ENCODE results near the gene RC3H1.

DNA sequence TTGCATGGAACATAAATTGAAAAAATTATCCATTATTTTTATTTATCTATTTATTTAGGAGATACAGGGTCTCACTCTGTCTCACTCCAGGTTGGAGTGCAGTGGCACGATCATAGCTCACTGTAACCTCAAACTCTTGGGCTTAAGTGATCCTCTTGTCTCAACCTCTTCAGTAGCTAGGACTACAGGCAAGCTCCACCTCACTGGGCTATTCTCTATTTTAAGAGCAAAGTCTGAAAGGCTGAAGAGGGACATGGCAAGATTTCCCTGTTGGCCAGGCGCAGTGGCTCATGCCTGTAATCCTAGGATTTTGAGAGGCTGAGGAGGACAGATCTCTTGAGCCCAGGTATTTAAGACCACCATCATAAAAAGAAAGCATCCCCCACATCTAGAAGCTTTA, 14.0 kb upstream of the RC3H1 start:
- TF ChIP-seq EZH2 (IDR thresholded peaks at IDR 0.05), result no peak
- TF ChIP-seq POLR2AphosphoS5 (IDR thresholded peaks at IDR 0.05; ENCODE audit: borderline replicate concordance, low read depth, low read length), result no peak
- TF ChIP-seq FOXP2 (optimal IDR thresholded peaks at IDR 0.05; ENCODE audit: control extremely low read depth, extremely low read length, insufficient read depth), result no peak
